ENCODE data around the gene TMEM98.

The TMEM98 gene

DNA sequence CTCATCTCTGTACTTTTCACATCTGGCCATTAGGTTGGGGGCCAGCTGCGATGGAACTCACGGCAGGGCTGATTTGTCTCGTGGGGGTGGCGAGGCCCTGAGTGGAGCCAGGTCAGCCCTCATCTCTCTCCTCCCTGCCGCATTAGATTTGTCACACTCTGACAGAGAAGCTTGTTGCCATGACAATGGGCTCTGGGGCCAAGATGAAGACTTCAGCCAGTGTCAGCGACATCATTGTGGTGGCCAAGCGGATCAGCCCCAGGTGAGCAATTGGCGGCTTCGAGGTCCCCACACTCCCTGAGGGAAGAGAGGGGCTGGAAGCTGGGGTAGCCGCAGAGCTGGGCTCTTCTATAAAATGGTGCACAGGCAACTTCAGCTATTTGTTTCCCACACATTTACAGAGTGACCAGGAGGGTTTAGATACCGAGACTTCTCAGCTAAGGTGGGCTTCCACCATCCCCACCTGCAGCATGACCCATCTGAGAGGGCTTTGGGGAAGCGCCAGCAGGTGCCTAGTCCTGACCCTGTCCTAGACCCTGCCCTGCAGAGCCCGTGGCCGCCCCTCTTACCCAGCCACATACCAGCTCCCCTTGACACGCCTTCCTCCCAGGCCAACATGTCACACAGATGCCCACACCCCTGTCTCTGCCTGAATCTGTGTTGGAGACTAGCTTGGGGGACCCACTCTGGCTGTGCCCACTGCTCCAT, 8.4 kb downstream of the TMEM98 start:
- Histone ChIP-seq H3K4me3 (ENCODE audit: low read length, poor library complexity, severe bottlenecking) (no peak overlapping the region), H3K9me2 (replicated peaks; ENCODE audit: low read depth, low read length) (no peaks in the 10 kb centered on the region), H3K4me2 (ENCODE audit: low read depth, low read length, poor library complexity, severe bottlenecking) (peak overlapping the region; percentile 38), H3K9me3 (ENCODE audit: insufficient read depth, low read depth, low read length) (0 out of 2 replicates have a peak, but pooled peaks cover 4% of the 10 kb centered on the region), H3K79me2 (ENCODE audit: insufficient read depth, low read length) (no peaks in the 10 kb centered on the region), H2AFZ (ENCODE audit: low read length) (peak overlapping the region; percentile 10; the same call in 1 of the 2 replicates), H3K4me1 (ENCODE audit: insufficient read depth, low read length, poor library complexity, severe bottlenecking) (no peaks in the 10 kb centered on the region), H3F3A (ENCODE audit: low read depth) (no peaks in the 10 kb centered on the region), H3K27me3 (ENCODE audit: insufficient read depth, low read length, poor library complexity, severe bottlenecking) (no peaks in the 10 kb centered on the region), H4K20me1 (ENCODE audit: insufficient read depth, low read length, poor library complexity, severe bottlenecking) (no peaks in the 10 kb centered on the region), H3K9ac (ENCODE audit: low read depth, low read length, poor library complexity, severe bottlenecking) (no peak overlapping the region), H3K36me3 (ENCODE audit: insufficient read depth, low read length) (no peaks in the 10 kb centered on the region)
- TF ChIP-seq CTCF (conservative IDR thresholded peaks at IDR 0.05; ENCODE audit: low read length) (no peak), EZH2phosphoT487 (IDR thresholded peaks at IDR 0.05; ENCODE audit: borderline replicate concordance) (no peak)

DNA sequence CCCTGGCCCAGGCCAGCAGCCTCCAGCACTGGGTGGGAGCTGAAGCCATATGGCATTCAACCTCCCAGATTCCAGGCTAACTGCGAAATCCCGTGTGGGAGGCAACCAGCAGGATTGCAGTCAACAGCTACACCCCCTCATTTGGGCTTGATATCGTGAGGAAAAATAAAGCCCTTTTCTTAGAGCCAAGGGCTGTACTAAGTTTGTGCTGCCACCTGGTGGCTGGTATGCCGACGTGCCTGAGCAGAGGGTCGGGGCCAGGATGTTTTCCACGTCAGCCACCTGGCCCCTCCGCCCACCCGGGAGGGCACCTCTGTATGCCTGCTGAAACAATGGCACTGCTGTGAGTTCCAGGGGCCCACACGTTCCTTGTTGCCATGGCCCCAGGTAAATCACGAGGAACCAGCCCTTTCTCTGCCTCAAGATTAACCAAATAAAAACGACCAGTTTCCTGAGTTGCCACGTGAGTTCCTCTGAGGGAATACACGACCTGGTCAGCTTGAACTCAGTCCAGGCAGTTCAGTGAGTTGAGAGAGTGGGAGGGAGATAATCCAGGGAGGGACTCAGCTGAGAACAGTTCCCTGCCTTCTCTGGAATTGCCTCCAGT, 9.0 kb downstream of the TMEM98 start:
- Histone ChIP-seq H2AFZ (ENCODE audit: low read length) (peak overlapping the region; percentile 85), H4K20me1 (ENCODE audit: insufficient read depth, low read length, poor library complexity, severe bottlenecking) (no peaks in the 10 kb centered on the region), H3K9ac (ENCODE audit: low read depth, low read length, poor library complexity, severe bottlenecking) (no peak overlapping the region), H3K4me2 (ENCODE audit: low read depth, low read length, poor library complexity, severe bottlenecking) (peak overlapping the region; percentile 38), H3K27me3 (ENCODE audit: insufficient read depth, low read length, poor library complexity, severe bottlenecking) (no peaks in the 10 kb centered on the region), H3K79me2 (ENCODE audit: insufficient read depth, low read length) (no peaks in the 10 kb centered on the region), H3K4me1 (ENCODE audit: insufficient read depth, low read length, poor library complexity, severe bottlenecking) (no peaks in the 10 kb centered on the region), H3K4me3 (ENCODE audit: low read length, poor library complexity, severe bottlenecking) (no peak overlapping the region), H3K36me3 (ENCODE audit: insufficient read depth, low read length) (no peaks in the 10 kb centered on the region), H3K9me2 (replicated peaks; ENCODE audit: low read depth, low read length) (no peaks in the 10 kb centered on the region), H3F3A (ENCODE audit: low read depth) (no peaks in the 10 kb centered on the region), H3K9me3 (ENCODE audit: insufficient read depth, low read depth, low read length) (0 out of 2 replicates have a peak, but pooled peaks cover 4% of the 10 kb centered on the region)
- TF ChIP-seq EZH2phosphoT487 (IDR thresholded peaks at IDR 0.05; ENCODE audit: borderline replicate concordance) (no peak), CTCF (conservative IDR thresholded peaks at IDR 0.05; ENCODE audit: low read length) (peak; percentile 81)

DNA sequence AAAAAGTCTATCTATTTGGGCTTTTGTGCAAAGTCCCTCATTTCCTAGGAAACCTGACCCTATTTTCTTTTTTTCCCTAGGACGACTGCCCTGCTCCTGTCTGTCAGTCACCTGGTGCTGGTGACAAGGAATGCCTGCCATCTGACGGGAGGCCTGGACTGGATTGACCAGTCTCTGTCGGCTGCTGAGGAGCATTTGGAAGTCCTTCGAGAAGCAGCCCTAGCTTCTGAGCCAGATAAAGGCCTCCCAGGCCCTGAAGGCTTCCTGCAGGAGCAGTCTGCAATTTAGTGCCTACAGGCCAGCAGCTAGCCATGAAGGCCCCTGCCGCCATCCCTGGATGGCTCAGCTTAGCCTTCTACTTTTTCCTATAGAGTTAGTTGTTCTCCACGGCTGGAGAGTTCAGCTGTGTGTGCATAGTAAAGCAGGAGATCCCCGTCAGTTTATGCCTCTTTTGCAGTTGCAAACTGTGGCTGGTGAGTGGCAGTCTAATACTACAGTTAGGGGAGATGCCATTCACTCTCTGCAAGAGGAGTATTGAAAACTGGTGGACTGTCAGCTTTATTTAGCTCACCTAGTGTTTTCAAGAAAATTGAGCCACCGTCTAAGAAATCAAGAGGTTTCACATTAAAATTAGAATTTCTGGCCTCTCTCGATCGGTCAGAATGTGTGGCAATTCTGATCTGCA, 12.9 kb downstream of the TMEM98 start:
- Histone ChIP-seq H3K4me3 (ENCODE audit: low read length, poor library complexity, severe bottlenecking) (no peak overlapping the region), H2AFZ (ENCODE audit: low read length) (no peak overlapping the region), H3K9me3 (ENCODE audit: insufficient read depth, low read depth, low read length) (0 out of 2 replicates have a peak, but pooled peaks cover 4% of the 10 kb centered on the region), H3K9ac (ENCODE audit: low read depth, low read length, poor library complexity, severe bottlenecking) (no peak overlapping the region), H3K36me3 (ENCODE audit: insufficient read depth, low read length) (no peaks in the 10 kb centered on the region), H3F3A (ENCODE audit: low read depth) (no peaks in the 10 kb centered on the region), H3K4me2 (ENCODE audit: low read depth, low read length, poor library complexity, severe bottlenecking) (no peak overlapping the region), H3K4me1 (ENCODE audit: insufficient read depth, low read length, poor library complexity, severe bottlenecking) (no peaks in the 10 kb centered on the region), H3K9me2 (replicated peaks; ENCODE audit: low read depth, low read length) (no peaks in the 10 kb centered on the region), H4K20me1 (ENCODE audit: insufficient read depth, low read length, poor library complexity, severe bottlenecking) (no peaks in the 10 kb centered on the region), H3K79me2 (ENCODE audit: insufficient read depth, low read length) (no peaks in the 10 kb centered on the region), H3K27me3 (ENCODE audit: insufficient read depth, low read length, poor library complexity, severe bottlenecking) (no peaks in the 10 kb centered on the region)
- no peak for TF ChIP-seq EZH2phosphoT487 (IDR thresholded peaks at IDR 0.05; ENCODE audit: borderline replicate concordance)
- TF ChIP-seq CTCF (conservative IDR thresholded peaks at IDR 0.05; ENCODE audit: low read length) = no peak

Data from Loucy (cell line).